ENCODE data around the gene HYOU1.
"Not testable (repeated sequence)": the region's sequence is repeated elsewhere in the genome, so short reads cannot be mapped to it uniquely, and the experiment has no call there.

Gene HYOU1

DNA sequence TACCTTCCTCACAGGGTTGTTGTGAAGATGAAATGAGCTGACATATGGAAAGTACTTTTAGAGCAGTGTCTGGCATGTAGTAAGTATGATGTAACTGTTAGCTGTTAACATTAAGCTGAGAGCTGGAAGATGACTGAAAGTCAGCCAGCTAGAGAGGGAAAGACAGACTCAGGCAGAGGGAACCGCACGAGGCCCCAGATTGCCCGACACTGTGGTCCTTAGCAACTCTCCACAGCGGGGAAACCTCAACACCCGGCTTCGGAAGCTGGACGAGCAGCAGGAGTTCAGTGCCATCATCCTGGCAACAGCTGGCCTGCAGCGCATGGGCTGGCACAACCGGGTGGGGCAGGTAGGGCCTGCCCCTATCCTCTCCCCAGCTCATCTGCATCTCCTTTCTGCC, 34.2 kb upstream of the HYOU1 start:
- Mint-ChIP-seq H3K27me3 (no peaks in the 10 kb centered on the region), H3K27ac (no peak overlapping the region), H3K9me3 (no peaks in the 10 kb centered on the region), H3K36me3 (no peaks in the 10 kb centered on the region), H3K4me1 (peaks cover 31% of the 10 kb centered on the region), H3K4me3 (no peak overlapping the region)

DNA sequence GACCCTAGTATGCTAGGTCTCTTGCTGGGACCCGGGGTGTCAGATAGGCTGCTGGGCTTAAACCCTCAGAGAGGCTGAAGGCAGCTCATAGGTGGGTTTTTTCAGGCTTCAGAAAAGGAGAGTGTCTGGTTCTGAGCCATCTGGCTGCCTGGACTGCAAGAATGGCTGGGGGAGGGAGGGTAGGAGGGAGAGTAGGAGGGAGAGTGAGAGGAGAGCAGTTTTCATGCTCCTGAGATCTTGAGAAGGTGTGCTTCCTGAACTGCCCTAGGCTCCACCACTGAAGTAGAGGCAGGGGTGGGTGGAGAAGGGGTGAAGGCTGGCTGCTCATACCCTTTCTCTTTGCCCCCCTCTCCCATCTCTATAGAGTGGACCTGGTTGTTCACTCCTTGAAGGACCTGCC, 32.3 kb upstream of the HYOU1 start:
- Mint-ChIP-seq H3K36me3 (no peaks in the 10 kb centered on the region), H3K4me1 (peaks cover 29% of the 10 kb centered on the region), H3K27ac (no peak overlapping the region), H3K9me3 (no peaks in the 10 kb centered on the region), H3K4me3 (no peak overlapping the region), H3K27me3 (no peaks in the 10 kb centered on the region)

DNA sequence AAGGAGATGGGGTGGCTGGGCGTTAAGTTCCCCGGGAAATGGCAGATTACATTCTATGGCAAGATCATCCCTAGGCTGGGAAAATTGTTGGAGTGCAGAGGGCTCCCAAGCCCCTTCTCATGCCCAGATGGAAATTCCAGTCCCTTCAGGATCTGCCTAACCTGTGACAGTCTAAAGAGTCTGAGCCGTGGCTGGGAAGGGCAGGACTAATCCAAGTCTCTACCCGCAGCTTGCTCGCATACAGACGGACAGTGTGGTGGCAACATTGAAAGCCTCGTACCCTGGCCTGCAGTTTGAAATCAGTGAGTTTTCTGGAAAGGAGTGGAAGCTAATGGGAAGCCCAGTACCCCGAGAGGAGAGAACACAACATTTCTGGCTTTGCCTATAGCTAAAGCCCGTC, 31.4 kb upstream of the HYOU1 start:
- no peaks in the 10 kb centered on the region for H3K27me3 Mint-ChIP-seq
- no peak overlapping the region for H3K4me3 Mint-ChIP-seq
- no peaks in the 10 kb centered on the region for H3K36me3 Mint-ChIP-seq
- H3K4me1 Mint-ChIP-seq: peaks cover 24% of the 10 kb centered on the region
- no peak overlapping the region for H3K27ac Mint-ChIP-seq
- H3K9me3 Mint-ChIP-seq: no peaks in the 10 kb centered on the region

DNA sequence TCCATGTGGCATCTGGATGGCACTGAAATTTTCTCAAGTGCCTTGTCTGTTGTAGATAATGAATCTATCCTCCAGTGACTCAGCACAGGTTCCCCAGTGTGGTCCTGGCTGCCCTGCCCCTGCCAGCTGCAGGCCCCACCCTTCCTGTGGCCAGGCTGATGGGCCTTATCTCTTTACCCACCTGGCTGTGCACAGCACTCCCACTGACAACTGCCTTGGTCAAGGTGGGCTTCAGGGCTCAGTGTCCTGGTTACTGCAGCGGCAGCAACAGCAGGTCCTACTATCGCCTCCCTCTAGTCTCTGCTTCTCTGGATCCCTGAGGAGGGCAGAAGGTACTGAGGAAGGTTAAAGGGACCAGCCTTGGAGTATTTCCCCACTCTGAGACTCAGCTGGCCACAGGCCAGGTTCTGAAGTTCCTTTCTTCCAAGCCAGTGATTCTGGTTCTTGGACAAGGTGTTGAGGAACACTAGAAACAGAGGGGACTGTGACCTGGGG, 30.8 kb upstream of the HYOU1 start:
- Mint-ChIP-seq H3K27ac (no peak overlapping the region), H3K9me3 (no peaks in the 10 kb centered on the region), H3K36me3 (no peaks in the 10 kb centered on the region), H3K4me3 (no peak overlapping the region), H3K4me1 (peaks cover 21% of the 10 kb centered on the region), H3K27me3 (no peaks in the 10 kb centered on the region)

DNA sequence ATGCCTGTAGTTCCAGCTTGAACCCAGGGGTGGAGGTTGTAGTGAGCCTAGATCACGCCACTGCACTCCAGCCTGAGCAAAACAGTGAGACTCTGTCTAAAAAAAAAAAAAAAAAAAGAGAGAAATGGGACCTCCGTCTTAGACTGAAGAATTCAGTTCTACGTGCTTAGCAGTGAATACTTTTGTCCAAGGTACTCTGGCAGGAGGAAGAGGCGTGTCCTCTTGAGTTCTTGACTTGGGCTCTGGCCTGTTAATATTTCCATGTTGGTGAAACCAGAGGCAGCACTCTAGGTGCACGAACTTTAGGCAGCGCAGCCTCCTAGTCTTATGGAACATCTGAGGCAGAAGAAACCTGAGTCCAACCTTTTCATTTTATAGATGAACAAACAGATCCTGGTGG, 30.1 kb upstream of the HYOU1 start:
- H3K4me3 Mint-ChIP-seq: no peak overlapping the region
- H3K36me3 Mint-ChIP-seq: no peaks in the 10 kb centered on the region
- peaks cover 14% of the 10 kb centered on the region for H3K4me1 Mint-ChIP-seq
- no peaks in the 10 kb centered on the region for H3K9me3 Mint-ChIP-seq
- no peak overlapping the region for H3K27ac Mint-ChIP-seq
- H3K27me3 Mint-ChIP-seq: no peaks in the 10 kb centered on the region

GRCh38 chr11:119085437-119085847, 28.4 kb upstream of the HYOU1 start:
- no peaks in the 10 kb centered on the region for H3K9me3 Mint-ChIP-seq
- H3K27ac Mint-ChIP-seq: peak overlapping the region; percentile 95
- no peaks in the 10 kb centered on the region for H3K27me3 Mint-ChIP-seq
- H3K36me3 Mint-ChIP-seq: no peaks in the 10 kb centered on the region
- peaks cover 14% of the 10 kb centered on the region for H3K4me1 Mint-ChIP-seq
- H3K4me3 Mint-ChIP-seq: peak overlapping the region; percentile 97

GRCh38 chr11:119084663-119085436, 27.8 kb upstream of the HYOU1 start, which contains the start of gene HMBS:
Gene HMBS (plus strand): TSS chr11:119084881. CDS start chr11:119085034, 153 bp downstream.
- Mint-ChIP-seq H3K9me3 (no peaks in the 10 kb centered on the region), H3K27me3 (no peaks in the 10 kb centered on the region), H3K36me3 (no peaks in the 10 kb centered on the region), H3K27ac (peak within 1 kb of the TSS; percentile 95), H3K4me3 (peak within 1 kb of the TSS; percentile 97), H3K4me1 (peaks cover 14% of the 10 kb centered on the region)

GRCh38 chr11:119081682-119082260, 24.8 kb upstream of the HYOU1 start:
- Mint-ChIP-seq H3K36me3 (no peaks in the 10 kb centered on the region), H3K4me1 (peaks cover 6% of the 10 kb centered on the region), H3K4me3 (no peak overlapping the region), H3K27ac (no peak overlapping the region), H3K27me3 (no peaks in the 10 kb centered on the region), H3K9me3 (no peaks in the 10 kb centered on the region)

GRCh38 chr11:119078675-119079420, 21.8 kb upstream of the HYOU1 start:
- Mint-ChIP-seq H3K9me3 (no peaks in the 10 kb centered on the region), H3K4me3 (no peak overlapping the region), H3K4me1 (no peaks in the 10 kb centered on the region), H3K36me3 (no peaks in the 10 kb centered on the region), H3K27ac (no peak overlapping the region), H3K27me3 (no peaks in the 10 kb centered on the region)

DNA sequence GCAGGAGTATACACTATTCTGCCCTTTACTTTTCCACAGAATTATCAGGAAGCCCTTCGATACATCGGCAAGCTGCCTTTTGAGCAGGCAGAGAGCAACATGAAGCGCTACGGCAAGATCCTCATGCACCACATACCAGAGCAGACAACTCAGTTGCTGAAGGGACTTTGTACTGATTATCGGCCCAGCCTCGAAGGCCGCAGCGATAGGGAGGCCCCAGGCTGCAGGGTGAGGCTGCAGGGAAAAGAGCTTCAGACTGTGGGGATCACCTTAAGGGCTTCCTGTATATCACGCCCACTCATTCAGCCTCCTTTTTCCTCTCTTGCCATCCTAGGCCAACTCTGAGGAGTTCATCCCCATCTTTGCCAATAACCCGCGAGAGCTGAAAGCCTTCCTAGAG, 20.8 kb upstream of the HYOU1 start:
- no peak overlapping the region for H3K4me3 Mint-ChIP-seq
- no peaks in the 10 kb centered on the region for H3K9me3 Mint-ChIP-seq
- H3K36me3 Mint-ChIP-seq: peaks cover 4% of the 10 kb centered on the region
- H3K27ac Mint-ChIP-seq: no peak overlapping the region
- H3K4me1 Mint-ChIP-seq: peaks cover 2% of the 10 kb centered on the region
- no peaks in the 10 kb centered on the region for H3K27me3 Mint-ChIP-seq

- peak within 1 kb of the TSS; percentile 97 for H3K27ac Mint-ChIP-seq
- no peaks in the 10 kb centered on the region for H3K9me3 Mint-ChIP-seq
- H3K4me1 Mint-ChIP-seq: peaks cover 37% of the 10 kb centered on the region
- no peaks in the 10 kb centered on the region for H3K27me3 Mint-ChIP-seq
- H3K36me3 Mint-ChIP-seq: peaks cover 3% of the 10 kb centered on the region
- H3K4me3 Mint-ChIP-seq: peak within 1 kb of the TSS; percentile 97
Observed at GRCh38 chr11:119067371-119068222, 10.6 kb upstream of the HYOU1 start, which contains the start of gene VPS11. Gene VPS11 (plus strand): TSS chr11:119067818. CDS start chr11:119067824, 6 bp downstream.

DNA sequence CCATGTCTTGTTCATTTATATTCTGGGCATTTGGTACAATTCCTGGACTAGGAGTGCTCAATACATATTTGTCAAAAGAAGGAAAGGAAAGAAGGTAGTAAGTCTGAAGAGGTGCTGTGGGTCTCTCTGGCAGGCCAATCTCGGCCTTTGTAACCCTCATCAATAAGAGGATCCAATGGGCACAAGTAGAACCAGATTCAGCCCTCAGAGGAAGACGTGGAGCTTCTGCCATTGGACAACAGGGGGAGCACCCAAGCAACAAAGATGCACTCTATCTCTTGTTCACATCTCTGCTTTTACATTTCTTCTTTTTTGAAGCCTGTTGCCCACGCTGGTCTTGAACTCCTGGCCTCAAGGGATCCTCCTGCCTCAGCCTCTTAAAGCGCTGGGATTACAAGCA, 8.4 kb upstream of the HYOU1 start:
- peaks cover 2% of the 10 kb centered on the region for H3K36me3 Mint-ChIP-seq
- H3K9me3 Mint-ChIP-seq: no peaks in the 10 kb centered on the region
- peak overlapping the region; percentile 71 for H3K4me3 Mint-ChIP-seq
- H3K27me3 Mint-ChIP-seq: no peaks in the 10 kb centered on the region
- peak overlapping the region; percentile 9 for H3K27ac Mint-ChIP-seq
- H3K4me1 Mint-ChIP-seq: peaks cover 36% of the 10 kb centered on the region

- H3K9me3 Mint-ChIP-seq: no peaks in the 10 kb centered on the region
- no peak overlapping the region for H3K4me3 Mint-ChIP-seq
- H3K4me1 Mint-ChIP-seq: peaks cover 30% of the 10 kb centered on the region
- no peak overlapping the region for H3K27ac Mint-ChIP-seq
- no peaks in the 10 kb centered on the region for H3K27me3 Mint-ChIP-seq
- H3K36me3 Mint-ChIP-seq: no peaks in the 10 kb centered on the region
Observed at GRCh38 chr11:119062779-119063178, 5.8 kb upstream of the HYOU1 start.

DNA sequence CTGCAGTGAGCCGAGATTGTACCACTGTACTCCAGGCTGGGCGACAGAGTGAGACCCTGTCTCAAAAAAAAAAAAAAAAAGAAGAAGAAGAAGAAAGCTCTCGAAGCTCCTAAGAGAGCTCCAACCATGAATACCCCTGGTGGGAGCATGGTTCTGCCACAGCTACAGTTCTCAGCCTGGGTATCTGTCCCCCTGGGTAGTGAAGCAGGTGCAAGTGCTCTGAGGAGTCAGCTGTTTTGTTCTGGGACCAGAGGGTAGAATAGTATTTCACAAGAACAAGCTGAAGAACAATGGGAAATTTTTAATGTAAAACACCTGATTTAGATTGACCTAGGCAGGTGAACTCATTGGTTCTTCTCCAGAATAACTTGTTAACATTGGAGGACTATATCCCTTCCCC, 4.3 kb upstream of the HYOU1 start:
- H3K4me3 Mint-ChIP-seq: no peak overlapping the region
- peaks cover 25% of the 10 kb centered on the region for H3K4me1 Mint-ChIP-seq
- no peak overlapping the region for H3K27ac Mint-ChIP-seq
- no peaks in the 10 kb centered on the region for H3K9me3 Mint-ChIP-seq
- no peaks in the 10 kb centered on the region for H3K36me3 Mint-ChIP-seq
- no peaks in the 10 kb centered on the region for H3K27me3 Mint-ChIP-seq

DNA sequence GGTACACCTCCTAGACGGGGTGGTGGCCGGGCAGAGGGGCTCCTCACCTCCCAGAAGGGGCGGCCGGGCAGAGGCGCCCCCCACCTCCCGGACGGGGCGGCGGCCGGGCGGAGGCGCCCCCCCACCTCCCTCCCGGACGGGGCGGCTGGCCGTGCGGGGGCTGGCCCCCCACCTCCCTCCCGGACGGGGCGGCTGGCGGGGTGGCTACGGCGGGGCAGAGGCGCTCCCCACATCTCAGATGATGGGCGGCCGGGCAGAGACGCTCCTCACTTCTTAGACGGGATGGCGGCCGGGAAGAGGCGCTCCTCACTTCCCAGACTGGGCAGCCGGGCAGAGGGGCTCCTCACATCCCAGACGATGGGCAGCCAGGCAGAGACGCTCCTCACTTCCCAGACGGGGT, 2.1 kb upstream of the HYOU1 start:
- not testable (repeated sequence) for H3K27ac Mint-ChIP-seq, H3K27me3 Mint-ChIP-seq, H3K9me3 Mint-ChIP-seq, H3K4me3 Mint-ChIP-seq
- Mint-ChIP-seq H3K36me3 (peaks cover 11% of the 10 kb centered on the region), H3K4me1 (peaks cover 30% of the 10 kb centered on the region)
